Activated naive CD4-positive, alpha-beta T cell treated with Interleukin-2 at 50 U/mL for 16 hours (primary cell): ENCODE measurements around the gene COL9A3.
"Not testable (repeated sequence)": the region's sequence is repeated elsewhere in the genome, so short reads cannot be mapped to it uniquely, and the experiment has no call there.

Source experiments
- DNase-seq: peaks from one replicate; pipeline ENCODE4 v3.0.0-alpha.2; 2020

COL9A3 gene

DNA sequence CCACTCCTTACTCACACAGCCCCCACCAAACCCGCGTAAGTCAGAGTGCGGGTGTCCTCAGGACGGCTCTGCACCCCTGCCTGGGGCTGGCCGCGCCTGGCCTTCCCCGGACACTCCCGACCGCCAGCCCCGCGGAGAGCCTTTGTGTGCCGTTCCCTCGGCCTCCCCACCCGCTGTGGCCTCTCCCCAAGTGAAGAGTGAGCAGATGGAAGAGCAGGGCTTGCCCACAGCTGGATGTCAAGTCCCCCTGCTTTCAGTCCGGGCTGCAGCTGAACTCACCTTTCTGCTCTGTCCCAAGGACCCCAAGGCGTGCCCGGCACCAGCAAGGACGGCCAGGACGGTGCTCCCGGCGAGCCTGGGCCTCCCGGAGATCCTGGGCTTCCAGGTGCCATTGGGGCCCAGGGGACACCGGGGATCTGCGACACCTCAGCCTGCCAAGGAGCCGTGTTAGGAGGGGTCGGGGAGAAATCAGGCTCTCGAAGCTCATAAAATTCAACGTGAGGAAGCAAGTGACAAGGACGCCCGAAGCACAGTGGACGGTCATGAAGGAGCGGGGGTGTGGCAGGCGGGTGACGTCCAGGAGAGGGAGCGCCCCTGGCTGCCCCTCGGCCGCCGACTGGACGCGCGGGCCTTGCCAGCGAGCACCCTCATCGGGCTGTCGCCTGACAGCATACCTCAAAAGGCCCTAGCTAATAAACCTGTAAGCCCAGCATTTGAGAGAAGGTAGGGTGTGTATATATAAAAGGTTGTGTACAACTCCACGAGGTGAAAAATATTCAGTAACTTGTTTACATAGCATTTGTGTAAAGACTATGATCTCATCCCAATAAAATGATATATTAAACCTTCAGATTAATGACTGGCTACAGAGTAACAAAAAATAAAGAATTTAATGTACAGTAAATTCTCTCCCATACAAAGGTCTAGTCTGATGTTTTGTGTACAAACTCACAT, 23.7 kb downstream of the COL9A3 start:
- DNase-seq, result no peak

DNA sequence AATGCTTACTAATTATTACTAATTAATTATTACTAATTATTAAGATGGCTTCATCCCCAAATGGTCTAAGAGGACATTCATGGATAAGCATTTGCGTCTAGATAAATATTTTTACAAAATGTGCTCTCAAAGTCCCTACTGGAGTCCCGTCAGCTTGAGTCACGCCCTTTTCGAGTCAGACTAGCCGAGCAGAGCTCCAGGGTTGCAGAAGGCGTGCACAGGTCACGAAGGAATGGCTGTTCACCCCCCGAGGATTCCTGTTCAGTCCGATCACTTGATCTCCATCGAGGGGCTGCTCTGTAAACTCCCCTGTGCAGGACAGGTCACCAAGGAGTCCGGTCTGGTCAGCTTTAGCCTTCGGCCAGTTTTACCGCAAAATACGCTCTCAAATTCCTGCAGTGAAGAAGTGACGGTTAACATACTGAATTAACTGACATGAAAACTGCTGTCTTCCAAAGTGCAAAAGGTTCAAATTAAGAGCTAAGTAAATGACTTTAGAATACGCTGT, 24.9 kb downstream of the COL9A3 start:
- no peak for DNase-seq

DNA sequence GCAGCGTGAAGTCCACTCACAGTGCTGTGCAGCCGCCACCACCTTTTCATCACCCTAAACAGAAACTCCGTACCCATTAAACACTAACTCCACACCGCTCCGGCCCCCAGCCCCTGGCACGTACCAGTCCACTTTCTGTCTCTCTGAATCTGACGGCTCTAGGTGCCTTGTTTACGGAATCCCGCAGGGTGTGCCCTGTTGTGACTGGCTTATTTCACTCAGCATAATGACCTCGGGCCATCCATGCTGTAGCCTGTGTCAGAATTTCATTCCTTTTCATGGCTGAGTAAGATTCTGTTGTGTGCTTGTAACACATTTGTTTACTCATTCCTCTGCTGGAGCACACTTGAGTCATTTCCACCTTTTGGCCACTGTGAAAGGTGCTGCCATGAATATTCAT, 26.8 kb downstream of the COL9A3 start:
- no peak for DNase-seq

DNA sequence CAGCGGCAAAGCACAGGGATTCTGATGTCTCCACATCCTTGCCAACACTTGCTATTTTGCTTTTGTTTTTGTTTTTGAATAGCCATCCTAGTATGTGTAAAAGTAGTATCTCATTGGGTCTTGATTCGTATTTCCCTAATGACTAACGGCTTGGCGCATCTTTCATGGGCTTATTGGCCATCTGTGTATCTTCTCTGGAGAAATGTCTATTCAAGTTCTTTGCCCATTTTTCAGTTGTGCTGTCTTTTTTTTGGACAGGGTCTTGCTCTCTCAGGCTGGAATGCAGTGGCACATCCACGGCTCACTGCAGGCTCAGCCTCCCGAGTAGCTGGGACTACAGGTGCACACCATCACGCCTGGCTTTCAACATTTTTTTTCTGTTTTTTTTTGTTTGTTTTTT, 27.3 kb downstream of the COL9A3 start:
- DNase-seq, result no peak

DNA sequence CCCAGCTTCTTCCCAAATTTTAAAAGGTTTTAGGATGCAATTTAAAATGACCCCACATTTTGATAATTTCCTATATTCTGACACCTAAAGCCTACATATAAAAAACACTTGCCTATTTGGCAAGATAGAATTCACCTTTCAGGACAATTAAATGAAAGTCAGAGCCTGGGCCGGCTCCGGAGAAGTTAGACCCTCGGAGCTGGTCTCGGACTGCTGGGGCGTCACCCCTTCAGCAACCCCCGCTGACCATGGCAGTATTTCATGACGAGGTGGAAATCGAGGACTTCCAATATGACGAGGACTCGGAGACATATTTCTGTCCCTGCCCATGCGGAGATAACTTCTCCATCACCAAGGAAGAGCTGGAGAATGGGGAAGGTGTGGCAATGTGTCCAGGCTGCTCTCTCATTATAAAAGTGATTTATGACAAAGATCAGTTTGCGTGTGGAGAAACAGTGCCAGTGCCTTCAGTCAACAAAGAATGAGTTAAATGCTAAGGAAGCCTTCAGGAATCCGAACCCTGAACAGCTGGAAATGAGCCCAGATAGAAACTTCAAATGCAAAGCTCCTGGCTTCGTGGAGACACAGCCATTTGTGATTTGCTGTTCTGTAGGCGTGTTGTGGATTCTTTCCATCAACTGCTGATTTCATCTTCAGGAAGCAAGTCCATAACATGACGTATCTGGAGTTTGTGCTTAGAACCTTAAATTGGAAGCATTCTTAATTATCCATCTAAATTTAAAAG, 28.7 kb downstream of the COL9A3 start:
- no peak for DNase-seq

DNA sequence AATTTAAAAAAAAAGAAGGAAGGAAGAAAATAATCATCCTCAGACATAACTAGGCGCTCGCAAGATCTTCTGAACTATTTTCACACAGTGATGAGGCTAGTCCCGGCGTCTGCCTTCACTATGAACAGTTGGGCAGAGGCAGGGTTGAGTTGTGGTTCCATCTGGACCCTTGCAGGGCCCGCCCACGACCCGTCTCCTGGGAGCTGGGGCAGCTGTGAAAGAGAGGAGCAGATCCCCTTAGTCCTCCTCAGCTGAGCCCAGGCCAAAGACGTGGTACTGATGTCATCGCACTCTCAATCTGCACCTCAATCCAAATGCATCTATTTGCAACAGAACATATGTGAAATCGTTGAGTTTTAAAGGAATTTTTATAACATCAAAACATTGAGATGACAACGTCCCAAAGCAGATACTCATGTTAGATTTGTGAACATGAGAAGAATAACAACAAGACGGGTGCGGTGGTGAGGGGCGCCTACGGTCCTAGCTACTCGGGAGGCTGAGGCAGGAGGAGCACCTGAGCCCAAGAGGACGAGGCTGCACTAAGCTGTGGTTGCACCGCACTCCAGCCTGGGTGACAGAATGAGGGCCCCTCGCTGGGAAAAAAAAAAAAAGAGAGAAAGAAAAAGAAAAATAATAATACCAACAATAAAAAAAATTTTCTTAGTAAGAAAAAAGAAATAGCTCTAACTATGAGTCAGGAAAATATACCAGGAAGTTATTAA, 29.5 kb downstream of the COL9A3 start:
- DNase-seq, result no peak

DNA sequence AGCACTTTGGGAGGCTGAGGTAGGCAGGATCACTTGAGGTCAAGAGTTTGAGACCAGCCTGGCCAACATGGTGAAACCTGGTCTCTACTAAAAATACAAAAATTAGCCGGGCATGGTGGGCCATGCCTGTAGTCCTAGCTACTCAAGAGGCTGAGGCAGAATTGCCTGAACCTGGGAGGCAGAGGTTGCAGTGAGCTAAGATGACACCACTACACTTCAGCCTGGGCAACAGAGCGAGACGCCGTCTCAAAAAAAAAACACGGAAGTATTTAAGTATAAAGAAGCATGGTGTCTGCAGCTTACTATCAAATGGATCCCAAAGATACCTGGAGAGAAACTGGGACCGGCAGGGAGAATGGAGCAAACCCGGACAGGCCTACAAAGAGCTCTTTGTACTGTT, 32.1 kb downstream of the COL9A3 start:
- DNase-seq, result not testable (repeated sequence)

DNA sequence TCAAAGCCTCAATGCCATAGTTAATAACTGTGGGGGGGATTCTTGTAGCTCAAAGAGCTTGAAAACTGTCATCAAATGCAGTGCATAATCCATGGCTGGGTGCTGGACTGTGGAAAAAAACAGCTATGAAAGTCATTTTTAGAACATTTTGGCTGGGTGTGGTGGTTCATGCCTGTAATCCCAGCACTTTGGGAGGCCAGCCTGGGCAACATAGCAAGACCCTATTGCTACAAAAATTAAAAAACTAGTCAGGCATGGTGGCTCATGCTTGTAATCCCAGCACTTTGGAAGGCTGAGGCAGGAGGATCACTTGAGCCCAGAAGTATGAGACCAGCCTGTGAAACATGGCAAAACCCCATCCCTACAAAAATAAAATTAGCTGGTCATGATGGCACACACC, 32.6 kb downstream of the COL9A3 start:
- DNase-seq, result no peak

DNA sequence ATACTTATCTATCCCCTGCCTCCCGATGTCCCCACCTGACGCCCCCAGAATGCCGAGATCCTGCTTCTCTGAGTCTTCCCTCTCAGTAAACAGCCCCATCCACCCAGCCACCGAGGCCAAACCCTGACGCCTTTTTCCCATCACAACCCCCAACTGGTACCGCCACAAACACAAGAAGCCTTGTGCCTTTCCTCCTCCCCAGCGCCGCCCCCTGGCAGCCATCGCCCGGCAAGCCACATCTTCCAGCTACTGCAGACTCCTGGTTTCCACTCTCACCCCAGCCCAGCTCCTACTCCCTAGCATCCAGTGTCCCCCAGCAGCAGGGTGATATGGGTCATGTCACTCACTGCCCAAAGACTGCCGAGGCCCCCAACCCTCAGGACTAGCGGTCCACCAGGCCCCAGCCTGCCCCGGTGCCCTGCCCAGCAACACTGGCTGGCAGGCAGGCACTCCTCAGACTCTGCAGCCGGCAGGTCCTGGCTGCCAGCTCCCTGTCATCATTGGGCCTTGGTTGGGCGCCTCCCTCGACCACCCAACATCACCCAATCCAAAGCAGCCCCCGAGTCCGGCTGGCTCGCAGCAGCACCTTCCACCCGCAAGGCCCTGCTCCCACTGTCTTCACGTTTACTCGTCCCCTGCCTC, 33.6 kb downstream of the COL9A3 start:
- DNase-seq, result no peak

DNA sequence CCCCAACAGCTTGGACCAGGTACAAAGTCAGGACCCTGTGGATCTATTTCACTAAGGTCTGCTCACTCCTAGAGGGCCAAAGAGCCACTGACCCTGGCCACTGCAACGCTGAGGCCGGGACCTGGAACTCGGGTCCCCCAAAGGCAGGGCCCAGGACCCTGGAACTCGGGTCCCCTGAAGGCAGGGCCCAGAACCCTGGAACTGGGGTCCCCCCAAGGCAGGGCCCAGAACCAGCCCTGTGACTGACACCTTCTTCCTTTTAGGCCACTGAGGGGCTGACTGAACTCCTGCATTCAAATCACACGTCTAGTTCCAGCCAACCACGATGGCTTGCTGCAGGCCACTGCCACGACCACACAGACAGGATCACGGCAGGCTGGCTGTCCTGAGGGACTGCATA, 35.3 kb downstream of the COL9A3 start:
- DNase-seq, result no peak

DNA sequence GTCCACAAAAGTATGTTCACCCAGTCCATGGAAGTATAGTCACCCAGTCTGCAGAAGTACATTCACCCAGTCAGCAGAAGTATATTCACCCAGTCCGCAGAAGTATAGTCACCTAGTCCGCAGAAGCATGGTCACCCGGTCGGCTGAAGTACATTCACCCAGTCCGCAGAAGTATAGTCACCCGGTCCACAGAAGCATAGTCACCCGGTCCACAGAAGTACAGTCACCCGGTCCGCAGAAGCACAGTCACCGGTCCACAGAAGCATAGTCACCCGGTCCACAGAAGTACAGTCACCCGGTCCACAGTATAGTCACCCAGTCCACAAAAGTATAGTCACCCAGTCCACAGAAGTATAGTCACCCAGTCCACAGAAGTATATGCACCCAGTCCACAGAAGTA, 36.0 kb downstream of the COL9A3 start:
- DNase-seq, result no peak

DNA sequence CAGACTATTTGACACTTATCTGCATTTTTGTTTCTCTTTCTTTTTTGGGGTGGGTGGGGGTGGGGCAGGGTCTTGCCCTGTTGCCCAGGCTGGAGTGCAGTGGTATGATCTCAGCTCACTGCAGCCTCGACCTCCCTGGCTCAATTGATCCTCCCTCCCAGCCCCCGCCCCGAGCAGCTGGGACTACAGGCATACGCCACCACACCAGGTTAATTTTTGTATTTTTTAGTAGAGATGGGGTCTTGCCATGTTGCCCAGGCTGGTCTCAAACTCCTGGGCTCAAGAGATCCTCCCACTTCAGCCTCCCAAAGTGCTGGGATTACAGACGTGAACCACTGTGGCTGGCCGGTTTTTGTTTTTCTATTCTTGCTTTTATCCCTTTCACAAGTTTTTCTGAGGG, 36.5 kb downstream of the COL9A3 start:
- not testable (repeated sequence) for DNase-seq

DNA sequence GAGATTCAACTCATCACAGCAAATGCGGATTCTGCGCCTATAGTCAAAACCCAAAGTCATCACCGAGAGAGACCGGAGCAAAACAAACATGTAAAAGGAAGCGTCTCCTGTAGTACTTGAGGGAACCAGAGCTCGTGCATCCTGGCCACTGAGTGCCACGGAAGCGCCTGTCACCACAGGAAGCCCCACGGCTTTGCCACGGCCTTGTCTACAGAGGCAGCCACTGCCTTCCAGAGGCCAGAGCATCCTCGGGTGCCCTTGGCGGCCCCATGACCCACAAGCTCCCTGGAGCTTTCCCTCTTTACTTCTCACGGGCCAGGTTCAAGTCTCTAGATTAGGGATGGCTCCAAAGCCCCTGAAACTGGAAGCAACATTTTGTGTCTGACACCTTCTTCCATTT, 37.3 kb downstream of the COL9A3 start:
- no peak for DNase-seq

DNA sequence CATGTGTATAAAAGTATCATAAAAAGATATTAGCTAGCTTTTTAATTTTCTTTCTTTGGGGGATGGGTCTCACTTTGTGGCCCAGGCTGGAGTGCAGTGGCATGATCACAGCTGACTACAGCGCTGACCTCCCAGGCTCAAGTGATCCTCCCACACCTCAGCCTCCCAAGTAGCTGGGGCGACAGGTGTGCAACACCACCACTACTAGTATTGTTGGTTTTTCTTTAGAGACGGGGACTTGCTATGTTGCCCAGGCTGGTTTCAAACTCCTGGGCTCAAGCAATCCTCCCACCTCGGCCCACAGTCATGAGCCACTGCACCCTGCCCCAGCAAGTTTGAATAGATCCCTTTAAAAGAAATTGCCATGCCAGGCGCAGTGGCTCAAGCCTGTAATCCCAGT, 38.3 kb downstream of the COL9A3 start:
- no peak for DNase-seq

DNA sequence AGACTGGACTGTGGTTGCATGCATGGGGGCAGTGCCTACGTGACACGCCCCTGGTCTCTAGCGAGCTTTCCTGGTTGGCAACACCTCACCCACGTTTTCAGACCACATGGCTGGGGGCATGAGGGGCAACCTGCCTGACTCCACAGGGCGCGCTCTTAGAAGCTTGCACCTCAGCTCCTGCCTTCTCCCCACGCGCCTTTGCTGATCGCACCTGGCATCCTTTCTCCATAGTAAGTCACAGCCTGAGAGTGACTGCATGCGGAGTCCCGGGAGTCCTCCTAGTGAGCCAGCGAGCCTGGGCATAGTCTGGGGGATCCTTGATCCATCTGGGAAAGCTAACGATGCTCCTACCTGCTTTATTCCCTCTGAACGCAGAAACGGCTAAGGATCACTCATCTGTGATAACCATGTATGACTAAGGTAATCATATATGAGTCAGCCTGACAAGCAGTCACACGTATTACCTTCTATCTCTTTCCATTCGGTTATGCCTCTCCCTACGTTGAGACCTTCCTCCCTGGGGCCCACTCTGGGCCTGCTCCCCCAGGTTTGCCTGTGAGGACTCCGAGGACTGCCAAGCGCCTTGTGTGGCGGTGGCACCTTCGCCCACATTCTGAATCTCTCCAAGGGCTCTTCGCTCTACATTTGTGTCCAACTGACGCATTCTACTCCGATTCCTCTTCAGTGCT, 40.2 kb downstream of the COL9A3 start:
- DNase-seq, result no peak

DNA sequence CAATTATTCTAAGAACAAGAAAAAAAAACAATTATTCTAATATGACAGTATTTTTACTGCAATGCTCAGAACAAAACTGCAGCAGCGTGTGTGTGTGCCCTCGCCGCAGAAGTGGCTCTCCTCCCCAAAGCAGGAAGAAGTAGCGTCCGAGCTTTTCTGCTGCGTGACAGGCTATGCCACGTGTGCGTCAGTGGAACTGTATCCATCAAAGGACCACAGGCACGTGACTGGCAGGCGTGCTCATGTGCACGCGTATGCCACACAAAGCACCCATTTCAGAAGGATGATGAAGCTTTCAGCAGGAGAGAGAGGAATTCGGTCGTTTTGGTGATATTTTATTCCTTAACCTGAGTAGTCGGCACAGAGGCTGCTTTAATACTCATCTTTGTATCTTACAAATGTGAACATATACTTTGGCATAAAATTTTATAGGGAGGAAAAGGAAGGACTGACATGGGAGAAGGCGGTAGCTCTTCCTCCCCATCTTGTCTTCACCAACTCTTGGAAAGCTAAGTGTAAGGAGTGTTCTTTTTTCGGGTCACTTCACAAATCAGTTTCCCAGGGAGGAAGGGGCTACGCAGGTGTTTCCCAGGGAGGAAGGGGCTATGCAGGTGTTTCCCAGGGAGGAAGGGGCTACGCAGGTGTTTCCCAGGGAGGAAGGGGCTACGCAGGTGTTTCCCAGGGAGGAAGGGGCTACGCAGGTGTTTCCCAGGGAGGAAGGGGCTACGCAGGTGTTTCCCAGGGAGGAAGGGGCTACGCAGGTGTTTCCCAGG, 41.4 kb downstream of the COL9A3 start:
- no peak for DNase-seq

DNA sequence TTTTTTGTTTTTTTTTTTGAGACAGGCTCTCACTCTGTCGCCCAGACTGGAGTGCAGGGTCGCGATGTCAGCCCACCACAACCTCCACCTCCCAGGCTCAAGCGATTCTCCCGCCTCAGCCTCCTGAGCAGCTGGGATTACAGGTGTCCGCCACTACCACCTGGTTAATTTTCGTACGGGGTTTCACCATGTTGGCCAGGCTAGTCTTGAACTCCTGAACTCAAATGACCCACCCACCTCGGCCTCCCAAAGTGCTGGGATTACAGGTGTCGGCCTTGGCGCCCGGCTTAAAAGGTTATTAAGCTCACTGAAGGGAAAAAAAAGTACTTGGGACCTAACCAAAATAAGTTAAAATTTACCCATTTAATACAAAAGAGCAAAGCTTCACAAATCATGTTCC, 42.9 kb downstream of the COL9A3 start:
- DNase-seq, result no peak

DNA sequence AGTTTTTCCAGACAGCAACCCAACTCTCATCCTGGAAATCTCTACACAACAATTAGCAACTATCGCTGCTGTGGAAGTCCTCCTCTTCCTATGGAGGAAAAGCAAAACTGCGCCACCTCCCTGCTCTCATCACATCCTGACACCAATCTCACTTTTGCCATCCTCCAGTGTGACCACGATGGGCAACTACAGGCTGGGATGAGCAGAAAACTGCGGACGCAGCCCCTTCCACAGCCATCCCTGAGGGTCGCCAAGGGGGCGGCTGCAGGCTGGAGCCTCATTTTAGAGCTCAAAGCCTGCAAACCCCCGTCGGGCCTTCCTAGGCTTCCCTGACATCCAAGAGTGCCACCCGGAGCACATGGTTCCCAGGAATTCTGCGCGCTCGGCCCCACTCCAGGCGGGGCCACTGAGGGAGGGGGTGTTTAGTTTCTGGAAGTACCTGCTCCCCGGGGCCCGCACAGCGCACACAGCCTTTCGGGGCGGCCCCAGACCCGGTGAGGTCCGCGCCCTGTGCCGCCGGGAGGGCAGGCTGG, 43.6 kb downstream of the COL9A3 start:
- DNase-seq, result no peak

DNA sequence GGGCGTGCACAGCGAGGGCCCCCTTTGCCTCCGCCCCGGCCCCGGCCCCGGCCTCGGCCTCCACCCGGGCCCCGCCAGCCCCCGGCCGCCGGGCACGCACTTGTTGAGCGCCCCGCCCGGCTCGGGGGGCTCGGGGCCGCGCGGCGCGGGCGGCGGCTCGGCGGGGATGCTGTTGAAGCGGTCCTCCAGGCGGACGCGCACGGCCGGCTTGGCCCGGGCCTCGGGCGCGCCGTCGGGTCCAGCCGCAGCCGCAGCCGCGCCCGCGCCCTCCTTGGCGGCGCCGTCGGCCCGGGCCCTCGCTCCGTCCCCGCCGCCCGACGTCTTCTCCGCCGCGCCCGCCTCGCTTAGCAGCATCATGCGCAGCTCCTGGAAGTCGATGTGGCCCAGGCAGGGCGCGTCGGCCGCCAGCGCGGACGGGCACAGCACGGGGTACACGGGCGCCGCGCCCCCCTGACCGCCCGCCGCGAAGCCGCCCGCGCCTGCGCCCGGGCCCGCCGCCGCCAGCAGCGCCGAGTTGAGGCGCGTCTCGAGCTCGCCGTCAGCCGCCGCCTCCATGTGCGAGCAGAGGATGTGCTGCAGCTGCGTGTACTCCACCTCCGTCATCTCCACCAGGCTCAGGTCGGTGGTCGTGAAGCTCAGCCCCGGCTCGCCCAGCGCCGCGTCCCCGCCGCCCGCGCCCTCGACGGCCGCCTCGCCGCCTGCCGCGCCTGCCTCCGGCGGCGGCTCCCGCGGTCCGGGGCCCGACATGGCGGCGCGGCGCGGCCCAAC, 44.3 kb downstream of the COL9A3 start:
- peak; percentile 46 for DNase-seq

DNA sequence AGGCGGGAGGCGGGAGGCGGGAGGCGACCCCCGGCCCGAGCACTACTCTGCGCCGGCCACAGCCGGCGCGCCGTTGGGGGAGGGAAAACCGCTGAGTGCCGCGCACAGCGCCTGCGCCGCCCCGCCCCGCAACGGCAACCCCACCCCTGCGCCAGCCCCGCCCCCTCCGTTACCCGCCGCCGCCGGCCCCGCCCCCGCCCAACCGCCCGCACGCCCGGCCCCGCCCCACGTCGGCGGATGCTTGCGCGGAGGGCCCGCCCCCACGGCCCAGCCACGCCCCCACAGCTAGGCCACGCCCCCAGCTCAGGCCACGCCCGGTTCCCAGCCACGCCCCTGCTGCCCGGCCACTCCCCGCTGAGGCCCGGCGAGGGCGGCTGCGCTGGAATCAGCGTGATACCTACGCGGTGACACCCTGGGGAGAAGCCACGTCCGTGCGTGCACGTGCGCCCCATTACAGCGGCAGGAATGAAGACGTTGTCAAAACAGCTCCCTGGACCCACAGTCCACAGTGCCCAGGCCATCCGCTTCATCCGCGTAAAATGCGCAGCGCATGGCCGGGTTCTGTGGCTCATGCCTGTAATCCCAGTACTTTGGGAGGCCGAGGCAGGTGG, 45.0 kb downstream of the COL9A3 start, which contains the start of gene TCFL5:
Gene TCFL5 (minus strand): TSS at position 97 of the 611 bp plus-strand sequence. CDS start 152 bp downstream, outside the sequence.
- DNase-seq, result peak; percentile 89
